Embryonic facial prominence (tissue), 1 donor: ENCODE measurements around the gene ZNF200.

Experiments
- DNase-seq: peaks from one replicate; pipeline ENCODE4 v3.0.0-alpha.2; 2016; ENCODE audit errors: extremely low spot score

The ZNF200 gene

GRCh38 chr16:3175157-3176093 is 59.5 kb downstream of the ZNF200 start:
- no peak for DNase-seq

GRCh38 chr16:3174618-3175148 is 60.3 kb downstream of the ZNF200 start:
- no peak for DNase-seq

- no peak for DNase-seq
Observed at GRCh38 chr16:3173892-3174617, 60.9 kb downstream of the ZNF200 start.
